CD4-positive, alpha-beta T cell treated with Interleukin-10 for 1 hour (primary cell): ENCODE measurements around the gene CLDN4.

Experiments
- DNase-seq: peaks from one replicate; pipeline ENCODE4 v3.0.0-alpha.2; 2020

CLDN4 gene

DNA sequence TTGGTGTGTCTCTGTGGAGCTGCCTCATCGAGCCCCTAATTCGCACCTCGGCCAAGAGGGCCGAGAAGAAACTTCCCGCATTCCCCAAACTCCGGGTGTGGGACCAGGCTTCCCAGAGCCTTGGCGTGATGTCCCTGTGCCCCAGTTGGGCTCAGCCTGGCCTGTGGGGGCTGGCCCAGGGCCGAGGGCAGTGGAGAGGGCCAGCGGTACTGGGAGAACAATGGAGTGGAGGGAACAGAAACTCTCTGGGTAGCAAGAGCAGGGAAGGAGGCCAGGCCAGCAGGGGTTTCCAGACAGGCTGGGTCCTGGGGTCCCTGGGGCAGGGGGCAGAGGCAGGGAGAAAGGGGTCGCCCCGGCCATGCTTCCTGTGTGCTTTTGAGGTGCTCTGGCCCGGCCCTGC, 46.2 kb downstream of the CLDN4 start:
- no peak for DNase-seq

DNA sequence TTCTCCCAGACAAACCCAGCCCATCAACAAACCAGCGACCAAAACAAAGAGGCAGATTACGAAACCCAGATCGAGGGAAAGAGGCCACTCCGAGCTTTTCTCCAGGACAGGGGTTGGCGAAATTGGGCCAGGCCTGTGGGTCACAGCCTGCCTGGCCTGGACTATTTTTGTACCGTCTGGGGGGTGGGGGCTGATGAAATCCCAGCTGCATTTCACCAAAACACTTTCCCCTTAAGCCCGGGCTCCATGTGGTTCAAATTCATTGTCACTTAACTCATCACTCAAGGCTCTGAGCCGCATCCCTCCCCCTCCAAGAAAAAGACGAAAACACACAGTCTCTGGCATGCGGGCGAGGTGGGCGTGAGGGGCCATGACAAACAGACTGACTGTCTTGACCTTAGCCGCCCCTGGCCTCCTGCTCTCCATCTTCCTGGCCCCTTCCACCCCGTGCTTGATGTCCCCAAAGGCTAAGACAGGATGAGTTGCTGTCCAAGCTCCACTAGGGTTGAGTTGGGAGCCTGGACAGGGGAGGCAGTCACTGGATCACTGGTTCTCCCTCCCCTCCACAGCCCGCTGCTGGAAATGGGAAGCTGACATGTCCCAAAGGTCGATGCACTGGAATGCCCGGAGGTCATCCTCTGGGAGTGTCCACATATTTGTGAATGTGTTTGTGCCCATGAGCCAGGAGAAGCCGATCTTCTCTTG, 49.3 kb downstream of the CLDN4 start:
- no peak for DNase-seq

DNA sequence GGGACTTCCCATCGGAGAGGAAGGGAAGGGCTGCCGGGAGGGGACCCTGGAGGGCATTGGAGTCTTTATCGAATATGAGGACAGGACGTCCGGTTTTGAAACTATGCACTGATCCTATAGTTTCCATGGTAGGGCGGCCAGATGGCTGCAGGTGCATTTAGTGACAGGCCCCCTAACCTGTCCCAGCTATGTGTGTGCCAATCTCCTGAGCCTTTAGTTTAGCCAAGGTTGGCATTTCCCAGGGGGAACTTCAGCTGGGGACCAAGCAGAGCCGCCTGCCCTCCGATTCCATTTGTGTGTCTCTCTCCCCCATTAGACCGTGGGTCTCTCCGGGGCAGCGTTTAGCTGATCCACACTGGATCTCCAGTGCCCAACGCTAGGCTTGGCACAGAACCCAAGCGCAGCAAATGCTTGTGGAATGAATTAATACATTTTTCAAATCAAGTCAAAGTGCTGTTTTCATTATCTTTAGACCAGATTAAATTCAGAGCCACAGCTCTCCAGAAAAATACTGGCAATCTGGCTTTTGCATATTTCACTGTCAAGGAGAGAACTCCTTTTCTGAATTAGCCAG, 50.0 kb downstream of the CLDN4 start:
- no peak for DNase-seq

DNA sequence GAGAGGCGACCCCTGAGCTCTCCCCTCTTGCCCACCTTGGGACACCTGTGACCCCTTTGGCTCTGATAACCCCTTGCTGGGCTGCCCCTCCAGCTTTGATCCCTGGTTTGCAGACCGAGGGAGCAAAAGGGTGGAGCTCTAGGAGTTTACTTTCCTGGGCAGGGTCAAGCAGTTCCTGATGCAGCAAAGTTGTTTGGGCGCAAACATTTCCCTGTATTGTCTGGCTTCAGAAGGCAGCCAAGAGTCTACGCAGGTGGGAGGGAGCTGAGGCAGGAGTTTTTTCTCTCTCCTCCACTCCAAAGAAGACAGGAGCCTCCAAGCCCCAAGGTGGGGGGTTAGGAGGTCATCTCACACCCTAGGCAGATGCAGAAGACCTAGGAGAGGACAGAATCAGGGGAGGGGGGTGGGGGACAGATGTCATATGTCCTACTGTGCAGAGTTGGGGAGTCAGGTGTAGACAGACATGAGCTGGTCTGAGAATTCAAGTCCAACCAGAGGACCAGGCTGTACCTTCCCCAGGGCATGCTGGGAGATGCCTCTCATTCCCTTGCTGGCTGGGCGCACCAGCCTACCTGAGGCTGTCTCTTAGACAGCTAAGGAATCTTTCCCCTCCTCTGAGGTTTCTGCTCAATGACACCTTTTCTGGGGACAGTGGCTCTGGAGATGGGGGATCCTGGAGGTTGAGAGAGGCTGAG, 50.7 kb downstream of the CLDN4 start:
- no peak for DNase-seq

DNA sequence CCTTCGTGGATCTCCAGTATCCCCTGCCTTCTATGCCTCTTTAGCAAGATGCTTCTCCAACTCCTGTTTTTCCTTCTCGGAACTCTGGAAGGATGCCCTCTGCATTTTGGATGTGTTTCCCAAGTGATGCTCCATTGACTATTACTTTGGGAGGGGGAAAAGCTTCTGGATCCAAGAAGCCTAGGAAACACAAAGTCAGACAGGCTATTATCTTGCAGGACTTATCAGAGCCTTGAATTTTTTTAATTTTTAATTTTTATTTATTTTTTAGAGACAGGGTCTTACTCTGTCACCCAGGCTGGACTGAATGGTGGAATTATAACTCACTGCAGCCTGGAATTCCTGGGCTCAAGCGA, 51.2 kb downstream of the CLDN4 start:
- no peak for DNase-seq
